NK-92 (cell line): ENCODE measurements around the gene IFNK.
"Not testable (repeated sequence)": the region's sequence is repeated elsewhere in the genome, so short reads cannot be mapped to it uniquely, and the experiment has no call there.

Experiments used
- DNase-seq: peaks from one replicate; lab custom pipeline; 2025; ENCODE audit not compliant: unreplicated experiment; lab: John Stamatoyannopoulos, UW

Gene IFNK

GRCh38 chr9:27524236-27524635 lies at the start of gene IFNK:
Gene IFNK (plus strand): TSS chr9:27524290. CDS start chr9:27524337, 47 bp downstream.
- no peak for DNase-seq

GRCh38 chr9:27474305-27474704 lies 49.8 kb upstream of the IFNK start:
- no peak for DNase-seq

GRCh38 chr9:27475057-27475595 lies 49.0 kb upstream of the IFNK start:
- DNase-seq = no peak

GRCh38 chr9:27476870-27477515 lies 47.1 kb upstream of the IFNK start:
- DNase-seq = no peak

- no peak for DNase-seq
Observed at GRCh38 chr9:27478322-27478721, 45.8 kb upstream of the IFNK start.

- no peak for DNase-seq
Observed at GRCh38 chr9:27482709-27483108, 41.4 kb upstream of the IFNK start.

- no peak for DNase-seq
Observed at GRCh38 chr9:27483576-27483975, 40.5 kb upstream of the IFNK start.

GRCh38 chr9:27485158-27485557 lies 38.9 kb upstream of the IFNK start:
- no peak for DNase-seq

- DNase-seq = no peak
Observed at GRCh38 chr9:27487128-27487640, 36.9 kb upstream of the IFNK start.

GRCh38 chr9:27487927-27488326 lies 36.2 kb upstream of the IFNK start:
- DNase-seq = no peak

GRCh38 chr9:27489087-27489876 lies 34.8 kb upstream of the IFNK start:
- no peak for DNase-seq

GRCh38 chr9:27491154-27491553 lies 32.9 kb upstream of the IFNK start:
- no peak for DNase-seq

- no peak for DNase-seq
Observed at GRCh38 chr9:27495480-27496134, 28.5 kb upstream of the IFNK start.

- no peak for DNase-seq
Observed at GRCh38 chr9:27496135-27496504, 28.0 kb upstream of the IFNK start.

GRCh38 chr9:27497883-27498417 lies 26.1 kb upstream of the IFNK start:
- DNase-seq = no peak

GRCh38 chr9:27499451-27499850 lies 24.6 kb upstream of the IFNK start:
- no peak for DNase-seq

GRCh38 chr9:27500902-27501301 lies 23.2 kb upstream of the IFNK start:
- DNase-seq = not testable (repeated sequence)

GRCh38 chr9:27503623-27504022 lies 20.5 kb upstream of the IFNK start:
- no peak for DNase-seq

GRCh38 chr9:27504259-27504658 lies 19.8 kb upstream of the IFNK start:
- no peak for DNase-seq

- DNase-seq = no peak
Observed at GRCh38 chr9:27505744-27506161, 18.3 kb upstream of the IFNK start.

GRCh38 chr9:27506981-27507380 lies 17.1 kb upstream of the IFNK start:
- DNase-seq = no peak
